Karpas-422 (cell line): Measurements from ENCODE around the gene TBC1D4. TPM values are rescaled to one million over a fixed set of nuclear protein-coding genes. Genes with fewer than 3 reads are reported as not detected.
A peak's percentile ranks its signal among the peaks of the same experiment; 100 is the strongest.

Source experiments
- DNase-seq: peaks from one replicate; pipeline ENCODE4 v3.0.0-alpha.2; 2015
- H2AFZ ChIP-seq: fragments of 200-600 bp; sonication (generic); 2 replicates; pipeline ENCODE4 v1.6.1; 2014; ENCODE audit warnings: antibody characterized with exemption, low read length, mixed read lengths
- H3K27ac ChIP-seq: fragments of 200-600 bp; sonication (generic); 2 replicates; pipeline ENCODE4 v1.5.1; 2014; ENCODE audit warnings: mild to moderate bottlenecking, low read length, moderate library complexity
- H3K27me3 ChIP-seq: fragments of 200-600 bp; sonication (generic); 2 replicates; pipeline ENCODE4 v1.6.1; 2014; ENCODE audit warnings: low read length, mixed read lengths
- H3K36me3 ChIP-seq: fragments of 200-600 bp; sonication (generic); 2 replicates; pipeline ENCODE4 v1.6.1; 2014; ENCODE audit warnings: low read length, mixed read lengths; ENCODE audit not compliant: insufficient read depth
- H3K4me1 ChIP-seq: fragments of 200-600 bp; sonication (generic); 2 replicates; pipeline ENCODE4 v1.6.1; 2014; ENCODE audit warnings: mild to moderate bottlenecking, low read length, mixed read lengths
- H3K4me2 ChIP-seq: fragments of 200-600 bp; sonication (generic); 2 replicates; pipeline ENCODE4 v1.6.1; 2014; ENCODE audit warnings: low read length, low read depth, mild to moderate bottlenecking; ENCODE audit not compliant: poor library complexity, severe bottlenecking
- H3K4me3 ChIP-seq: fragments of 200-600 bp; sonication (generic); 2 replicates; pipeline ENCODE4 v1.5.1; 2014; ENCODE audit warnings: mild to moderate bottlenecking, antibody characterized with exemption, low read length, mixed read lengths
- H3K79me2 ChIP-seq: fragments of 200-600 bp; sonication (generic); 2 replicates; pipeline ENCODE4 v1.6.1; 2014; ENCODE audit warnings: mild to moderate bottlenecking, low read length, mixed read lengths
- H3K9ac ChIP-seq: fragments of 200-600 bp; sonication (generic); 2 replicates; pipeline ENCODE4 v1.6.0; 2014; ENCODE audit warnings: low read length
- H3K9me2 ChIP-seq: fragments of 200-600 bp; sonication (generic), shearing (Covaris generic); replicated peaks from 2 replicates; pipeline ENCODE4 v1.6.0; 2014; ENCODE audit warnings: mild to moderate bottlenecking, low read length, moderate library complexity; ENCODE audit not compliant: insufficient read depth
- H3K9me3 ChIP-seq: fragments of 300-700, 200-600 bp; sonication (generic); 2 replicates; pipeline ENCODE4 v1.6.1; 2014; ENCODE audit warnings: low read length, mixed read lengths
- H4K20me1 ChIP-seq: fragments of 200-600 bp; sonication (generic); 2 replicates; pipeline ENCODE4 v1.6.1; 2014; ENCODE audit warnings: mild to moderate bottlenecking, antibody characterized with exemption, low read length, low read depth; ENCODE audit not compliant: insufficient read depth
- total RNA-seq: library from RNA; depleted of rRNA; stranded (reverse); fragments of >200 nt; shearing (Covaris generic); gene quantifications from 2 replicates; pipeline ENCODE4 v1.2.3, GENCODE V29; 2014; ENCODE audit warnings: low replicate concordance

The TBC1D4 gene
- total RNA-seq, 1 experiment from 2014 or later: 4.0 TPM

- Histone ChIP-seq H3K4me1 (peaks cover 5% of the 10 kb centered on the region), H3K36me3 (no peaks in the 10 kb centered on the region), H3K9me3 (no peaks in the 10 kb centered on the region), H3K4me2 (no peak overlapping the region), H4K20me1 (no peaks in the 10 kb centered on the region), H3K79me2 (no peaks in the 10 kb centered on the region), H3K27me3 (no peaks in the 10 kb centered on the region), H3K27ac (no peak overlapping the region), H2AFZ (no peak overlapping the region), H3K9ac (no peak overlapping the region), H3K4me3 (no peak overlapping the region), H3K9me2 (no peaks in the 10 kb centered on the region)
- no peak for DNase-seq
These were observed 77.2 kb downstream of the TBC1D4 start for GRCh38 chr13:75404726-75405125.

- Histone ChIP-seq H3K4me1 (peaks cover 5% of the 10 kb centered on the region), H3K9me3 (no peaks in the 10 kb centered on the region), H3K4me3 (no peak overlapping the region), H3K36me3 (no peaks in the 10 kb centered on the region), H3K9me2 (no peaks in the 10 kb centered on the region), H3K27me3 (no peaks in the 10 kb centered on the region), H3K79me2 (no peaks in the 10 kb centered on the region), H3K4me2 (no peak overlapping the region), H3K9ac (no peak overlapping the region), H2AFZ (no peak overlapping the region), H4K20me1 (no peaks in the 10 kb centered on the region), H3K27ac (0 out of 2 replicates have a peak overlapping the region, but pooled peaks have one; percentile 20)
- DNase-seq: peak; percentile 50
These were observed 79.2 kb downstream of the TBC1D4 start for GRCh38 chr13:75402787-75403186.

GRCh38 chr13:75400775-75401174, 81.2 kb downstream of the TBC1D4 start:
- Histone ChIP-seq H3K9ac (no peak overlapping the region), H3K27ac (no peak overlapping the region), H3K4me2 (no peak overlapping the region), H3K36me3 (no peaks in the 10 kb centered on the region), H3K79me2 (no peaks in the 10 kb centered on the region), H3K4me1 (peaks cover 5% of the 10 kb centered on the region), H3K27me3 (no peaks in the 10 kb centered on the region), H3K9me3 (no peaks in the 10 kb centered on the region), H2AFZ (no peak overlapping the region), H3K9me2 (no peaks in the 10 kb centered on the region), H3K4me3 (no peak overlapping the region), H4K20me1 (no peaks in the 10 kb centered on the region)
- DNase-seq: no peak

- Histone ChIP-seq H2AFZ (no peak overlapping the region), H3K79me2 (no peaks in the 10 kb centered on the region), H3K4me2 (no peak overlapping the region), H3K4me3 (no peak overlapping the region), H4K20me1 (no peaks in the 10 kb centered on the region), H3K9me2 (no peaks in the 10 kb centered on the region), H3K4me1 (peaks cover 6% of the 10 kb centered on the region), H3K27me3 (no peaks in the 10 kb centered on the region), H3K27ac (no peak overlapping the region), H3K9me3 (no peaks in the 10 kb centered on the region), H3K9ac (no peak overlapping the region), H3K36me3 (no peaks in the 10 kb centered on the region)
- DNase-seq: no peak
These were observed 82.1 kb downstream of the TBC1D4 start for GRCh38 chr13:75399879-75400217.

GRCh38 chr13:75399168-75399878, 82.6 kb downstream of the TBC1D4 start:
- H3K27ac ChIP-seq: no peak overlapping the region
- no peak overlapping the region for H3K4me2 ChIP-seq
- H3K36me3 ChIP-seq: no peaks in the 10 kb centered on the region
- peaks cover 10% of the 10 kb centered on the region for H3K4me1 ChIP-seq
- no peak overlapping the region for H2AFZ ChIP-seq
- H3K79me2 ChIP-seq: no peaks in the 10 kb centered on the region
- H3K9ac ChIP-seq: no peak overlapping the region
- H3K4me3 ChIP-seq: no peak overlapping the region
- no peaks in the 10 kb centered on the region for H3K27me3 ChIP-seq
- no peaks in the 10 kb centered on the region for H4K20me1 ChIP-seq
- no peaks in the 10 kb centered on the region for H3K9me2 ChIP-seq
- no peaks in the 10 kb centered on the region for H3K9me3 ChIP-seq
- DNase-seq: no peak

GRCh38 chr13:75398072-75398471, 83.9 kb downstream of the TBC1D4 start:
- no peak overlapping the region for H3K9ac ChIP-seq
- H3K79me2 ChIP-seq: no peaks in the 10 kb centered on the region
- H3K9me2 ChIP-seq: no peaks in the 10 kb centered on the region
- H3K27me3 ChIP-seq: no peaks in the 10 kb centered on the region
- H3K4me1 ChIP-seq: peaks cover 15% of the 10 kb centered on the region
- H3K4me3 ChIP-seq: no peak overlapping the region
- no peaks in the 10 kb centered on the region for H4K20me1 ChIP-seq
- H3K9me3 ChIP-seq: no peaks in the 10 kb centered on the region
- H3K36me3 ChIP-seq: no peaks in the 10 kb centered on the region
- no peak for DNase-seq
- no peak overlapping the region for H3K4me2 ChIP-seq
- H2AFZ ChIP-seq: no peak overlapping the region
- H3K27ac ChIP-seq: no peak overlapping the region

GRCh38 chr13:75395901-75396300, 86.1 kb downstream of the TBC1D4 start:
- Histone ChIP-seq H3K27me3 (no peaks in the 10 kb centered on the region), H3K4me1 (peaks cover 12% of the 10 kb centered on the region), H3K9me2 (no peaks in the 10 kb centered on the region), H2AFZ (no peak overlapping the region), H3K9ac (no peak overlapping the region), H3K27ac (no peak overlapping the region), H4K20me1 (no peaks in the 10 kb centered on the region), H3K36me3 (no peaks in the 10 kb centered on the region), H3K9me3 (no peaks in the 10 kb centered on the region), H3K79me2 (no peaks in the 10 kb centered on the region), H3K4me3 (no peak overlapping the region), H3K4me2 (no peak overlapping the region)
- no peak for DNase-seq

GRCh38 chr13:75395066-75395465, 86.9 kb downstream of the TBC1D4 start:
- no peak overlapping the region for H3K4me3 ChIP-seq

More at GRCh38 chr13:75395066-75395465, 86.9 kb downstream of the TBC1D4 start:
- H3K27ac ChIP-seq: 0 out of 2 replicates have a peak overlapping the region, but pooled peaks have one; percentile 26
- no peak for DNase-seq
- H3K9me3 ChIP-seq: no peaks in the 10 kb centered on the region
- H3K4me1 ChIP-seq: peaks cover 12% of the 10 kb centered on the region
- H3K9me2 ChIP-seq: no peaks in the 10 kb centered on the region
- no peaks in the 10 kb centered on the region for H4K20me1 ChIP-seq
- H2AFZ ChIP-seq: no peak overlapping the region
- no peak overlapping the region for H3K9ac ChIP-seq
- no peaks in the 10 kb centered on the region for H3K36me3 ChIP-seq
- no peaks in the 10 kb centered on the region for H3K27me3 ChIP-seq
- no peak overlapping the region for H3K4me2 ChIP-seq
- H3K79me2 ChIP-seq: no peaks in the 10 kb centered on the region
